Measurements from ENCODE around the gene IL1RAP.
A peak's percentile ranks its signal among the peaks of the same experiment; 100 is the strongest.

The IL1RAP gene

DNA sequence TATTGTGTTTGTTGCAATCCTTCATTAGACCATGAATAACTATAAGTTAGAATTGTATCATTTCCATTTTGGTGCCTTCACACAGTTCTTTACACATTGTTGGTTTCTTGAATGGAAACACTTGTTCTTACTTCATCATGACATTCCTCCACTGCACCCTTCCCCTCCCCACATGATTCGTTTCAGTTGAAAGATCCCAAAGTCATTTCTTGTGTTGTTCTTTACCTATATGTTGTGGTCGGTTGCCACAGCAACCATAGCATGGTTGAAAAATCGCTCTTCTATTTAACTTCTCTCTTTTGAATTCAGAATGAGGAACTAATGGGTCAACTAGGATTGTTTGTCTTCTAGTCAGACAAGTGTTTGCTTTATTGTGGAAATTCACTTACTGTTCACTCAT, 103.3 kb downstream of the IL1RAP start:
- H3K4me3 ChIP-seq (ENCODE audit: low read depth, low read length): no peak overlapping the region
- TF ChIP-seq MYC (IDR thresholded peaks at IDR 0.05; ENCODE audit: low read depth, low read length) (no peak), POLR2A (IDR thresholded peaks at IDR 0.05; ENCODE audit: extremely low read depth, insufficient read length) (no peak)
- TF ChIP-seq, protein P1, sequence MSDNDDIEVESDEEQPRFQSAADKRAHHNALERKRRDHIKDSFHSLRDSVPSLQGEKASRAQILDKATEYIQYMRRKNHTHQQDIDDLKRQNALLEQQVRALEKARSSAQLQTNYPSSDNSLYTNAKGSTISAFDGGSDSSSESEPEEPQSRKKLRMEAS (IDR thresholded peaks at IDR 0.05; ENCODE audit: low read depth, low read length): no peak
- TF ChIP-seq, protein P2, sequence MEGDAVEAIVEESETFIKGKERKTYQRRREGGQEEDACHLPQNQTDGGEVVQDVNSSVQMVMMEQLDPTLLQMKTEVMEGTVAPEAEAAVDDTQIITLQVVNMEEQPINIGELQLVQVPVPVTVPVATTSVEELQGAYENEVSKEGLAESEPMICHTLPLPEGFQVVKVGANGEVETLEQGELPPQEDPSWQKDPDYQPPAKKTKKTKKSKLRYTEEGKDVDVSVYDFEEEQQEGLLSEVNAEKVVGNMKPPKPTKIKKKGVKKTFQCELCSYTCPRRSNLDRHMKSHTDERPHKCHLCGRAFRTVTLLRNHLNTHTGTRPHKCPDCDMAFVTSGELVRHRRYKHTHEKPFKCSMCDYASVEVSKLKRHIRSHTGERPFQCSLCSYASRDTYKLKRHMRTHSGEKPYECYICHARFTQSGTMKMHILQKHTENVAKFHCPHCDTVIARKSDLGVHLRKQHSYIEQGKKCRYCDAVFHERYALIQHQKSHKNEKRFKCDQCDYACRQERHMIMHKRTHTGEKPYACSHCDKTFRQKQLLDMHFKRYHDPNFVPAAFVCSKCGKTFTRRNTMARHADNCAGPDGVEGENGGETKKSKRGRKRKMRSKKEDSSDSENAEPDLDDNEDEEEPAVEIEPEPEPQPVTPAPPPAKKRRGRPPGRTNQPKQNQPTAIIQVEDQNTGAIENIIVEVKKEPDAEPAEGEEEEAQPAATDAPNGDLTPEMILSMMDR (IDR thresholded peaks at IDR 0.05; ENCODE audit: low read depth, low read length): no peak
- DNase-seq (ENCODE audit: low read depth): peak; percentile 94

DNA sequence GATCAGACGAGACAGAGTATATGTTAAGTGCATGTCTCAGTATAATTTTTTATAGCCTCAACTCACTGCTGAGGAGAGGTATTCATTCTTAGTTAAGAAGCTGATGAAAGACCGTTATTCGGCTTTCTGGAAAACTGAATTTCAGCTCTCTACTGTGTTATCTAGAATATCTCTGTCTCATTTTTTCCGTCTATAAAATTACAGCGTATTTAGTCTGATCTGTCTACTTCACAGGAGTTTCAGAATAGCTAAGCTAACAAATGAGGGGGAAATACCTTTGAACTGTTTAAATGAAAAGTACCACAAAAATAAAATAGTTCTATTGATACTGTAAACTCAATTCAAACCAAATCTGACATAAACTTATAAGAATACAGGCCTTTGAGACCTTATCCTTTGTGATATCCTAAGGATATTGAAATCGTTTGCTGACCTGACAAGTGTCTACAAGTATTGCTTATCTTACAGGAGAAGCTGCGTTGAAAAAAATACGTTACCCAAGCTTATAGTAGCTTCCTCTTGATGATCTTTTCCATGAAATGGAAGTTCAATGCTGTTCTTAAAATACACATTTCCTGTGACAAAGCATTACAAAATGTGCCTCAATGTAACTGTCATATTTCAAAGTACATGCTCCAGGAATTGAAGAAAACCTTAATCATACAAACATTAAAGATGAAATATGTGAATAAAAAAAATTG, 104.6 kb downstream of the IL1RAP start:
- TF ChIP-seq, protein P1 (IDR thresholded peaks at IDR 0.05; ENCODE audit: low read depth, low read length): no peak
- TF ChIP-seq, protein P2 (IDR thresholded peaks at IDR 0.05; ENCODE audit: low read depth, low read length): no peak
- TF ChIP-seq MYC (IDR thresholded peaks at IDR 0.05; ENCODE audit: low read depth, low read length) (no peak), POLR2A (IDR thresholded peaks at IDR 0.05; ENCODE audit: extremely low read depth, insufficient read length) (no peak)
- peak overlapping the region; percentile 2 for H3K4me3 ChIP-seq (ENCODE audit: low read depth, low read length)
- peak; percentile 80 for DNase-seq (ENCODE audit: low read depth)

DNA sequence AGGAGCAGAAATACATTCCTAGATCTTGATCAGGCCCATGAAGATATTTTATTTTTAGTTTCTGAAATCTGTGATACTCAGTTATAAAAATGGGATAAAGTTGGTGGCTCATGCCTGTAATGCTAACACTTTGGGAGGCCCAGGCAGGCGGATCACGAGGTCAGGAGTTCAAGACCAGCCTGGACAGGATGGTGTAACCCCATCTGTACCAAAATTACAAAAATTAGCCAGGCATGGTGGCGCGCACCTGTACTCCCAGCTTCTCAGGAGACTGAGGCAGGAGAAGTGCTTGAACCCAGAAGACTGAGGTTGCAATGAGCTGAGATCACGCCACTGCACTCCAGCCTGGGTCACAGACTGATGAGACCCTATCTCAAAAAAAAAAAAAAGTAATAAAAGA, 105.5 kb downstream of the IL1RAP start:
- DNase-seq (ENCODE audit: low read depth): no peak

DNA sequence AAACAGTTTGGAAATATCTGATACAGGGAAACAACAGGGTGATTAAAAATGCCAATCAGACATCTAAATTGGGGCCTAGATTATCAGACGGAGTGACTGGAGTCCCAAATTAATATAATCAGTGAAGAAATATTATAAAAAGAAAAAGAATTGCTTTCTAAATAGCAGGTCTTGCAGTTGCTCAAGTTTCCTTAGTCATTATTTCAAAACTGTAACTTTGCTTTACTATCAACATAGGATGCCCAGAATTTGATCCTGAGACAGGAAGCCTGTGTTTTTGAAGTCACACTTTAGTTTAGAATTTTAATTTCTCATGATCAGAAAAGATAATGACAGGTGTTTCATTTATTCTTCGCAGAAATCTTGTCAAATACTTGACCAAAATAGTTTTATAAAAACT, 105.9 kb downstream of the IL1RAP start:
- TF ChIP-seq, protein P1 (IDR thresholded peaks at IDR 0.05; ENCODE audit: low read depth, low read length): no peak
- TF ChIP-seq, protein P2 (IDR thresholded peaks at IDR 0.05; ENCODE audit: low read depth, low read length): no peak
- TF ChIP-seq POLR2A (IDR thresholded peaks at IDR 0.05; ENCODE audit: extremely low read depth, insufficient read length) (no peak), MYC (IDR thresholded peaks at IDR 0.05; ENCODE audit: low read depth, low read length) (no peak)
- peak; percentile 39 for DNase-seq (ENCODE audit: low read depth)
- no peak overlapping the region for H3K4me3 ChIP-seq (ENCODE audit: low read depth, low read length)

More for the DNA sequence above, 105.5 kb downstream of the IL1RAP start:
- no peak overlapping the region for H3K4me3 ChIP-seq (ENCODE audit: low read depth, low read length)
- TF ChIP-seq, protein P1 (IDR thresholded peaks at IDR 0.05; ENCODE audit: low read depth, low read length): no peak
- no peak for TF ChIP-seq MYC (IDR thresholded peaks at IDR 0.05; ENCODE audit: low read depth, low read length)
- TF ChIP-seq, protein P2 (IDR thresholded peaks at IDR 0.05; ENCODE audit: low read depth, low read length): no peak
- TF ChIP-seq POLR2A (IDR thresholded peaks at IDR 0.05; ENCODE audit: extremely low read depth, insufficient read length): no peak

DNA sequence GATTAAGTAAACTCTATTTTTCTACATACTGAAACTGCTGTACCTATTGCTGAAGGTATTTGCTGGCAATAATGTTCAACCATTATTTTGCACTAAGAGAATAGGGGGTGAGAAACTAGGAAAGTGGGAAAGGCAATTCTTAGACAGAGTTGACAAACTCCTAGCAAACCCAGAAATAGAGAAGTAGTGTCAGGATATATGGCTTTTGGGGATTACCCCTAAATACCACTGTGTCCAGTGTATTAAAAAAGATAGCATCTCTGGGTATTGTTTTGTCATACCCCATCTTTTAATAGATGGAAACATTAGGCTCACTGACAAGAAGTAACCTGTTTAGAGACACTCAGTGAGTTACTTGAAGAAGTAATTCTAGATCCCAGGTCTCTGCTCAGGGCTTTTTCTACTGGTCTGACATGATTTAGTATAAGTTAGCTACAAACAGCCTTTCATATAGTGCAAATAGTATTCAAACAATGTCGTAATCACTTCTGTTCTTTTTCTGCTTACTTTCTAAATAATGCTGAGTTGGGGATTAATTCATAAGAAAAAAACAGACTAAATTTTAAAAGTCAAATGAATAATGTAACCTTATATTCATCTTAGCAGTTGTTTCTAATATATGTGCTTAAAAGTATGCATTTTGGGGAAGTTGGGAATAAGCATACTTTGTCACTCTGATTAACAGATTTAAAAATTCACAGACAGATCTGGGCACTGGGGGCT, 107.2 kb downstream of the IL1RAP start:
- TF ChIP-seq MYC (IDR thresholded peaks at IDR 0.05; ENCODE audit: low read depth, low read length) (no peak), POLR2A (IDR thresholded peaks at IDR 0.05; ENCODE audit: extremely low read depth, insufficient read length) (no peak)
- TF ChIP-seq, protein P1 (IDR thresholded peaks at IDR 0.05; ENCODE audit: low read depth, low read length): no peak
- TF ChIP-seq, protein P2 (IDR thresholded peaks at IDR 0.05; ENCODE audit: low read depth, low read length): no peak
- DNase-seq (ENCODE audit: low read depth): peak; percentile 33

More for the DNA sequence above, 107.2 kb downstream of the IL1RAP start:
- H3K4me3 ChIP-seq (ENCODE audit: low read depth, low read length): no peak overlapping the region
